HCT116 (cell line): Measurements from ENCODE around the gene SLC38A3. TPM values are rescaled to one million over a fixed set of nuclear protein-coding genes. Genes with fewer than 3 reads are reported as not detected.

Experiments used
- ATAC-seq: fragments of 200-7000 bp; cut with Tn5 transposase; 2 replicates; pipeline ENCODE4 v1.9.1; 2020; ENCODE audit warnings: mild to moderate bottlenecking, moderate library complexity
- BruUV-seq: library from RNA; stranded (reverse); fragments of 400-500 nt; replicated peaks from 2 replicates; lab custom pipeline; 2021; lab: Mats Ljungman, UMichigan
- CTCF ChIA-PET: fragments of 300-600 bp; sonication (Branson Sonifier 250); formaldehyde crosslinking; loops from one replicate; lab custom pipeline; 2021; ENCODE audit warnings: antibody characterized with exemption; lab: Charles Lee
- POLR2A ChIA-PET: fragments of 300-600, 350-600 bp; sonication (Branson Sonifier 250); formaldehyde crosslinking; loops from one replicate; lab custom pipeline; 2021; ENCODE audit warnings: antibody characterized with exemption; lab: Charles Lee
- RAD21 ChIA-PET, 2 experiments: fragments of 300-600 bp; sonication (Branson Sonifier 250); formaldehyde crosslinking; loops; one replicate each; lab custom pipeline; 2023; ENCODE audit warnings: low total read pairs in 2 of 2; ENCODE audit not compliant: uncharacterized antibody in 2 of 2, unreplicated experiment in 2 of 2, low non-redundant PET in 1 of 2; lab: Charles Lee
- DNase-seq: peaks from one replicate; pipeline ENCODE4 v3.0.0-alpha.2; 2010; ENCODE audit warnings: low read depth, low spot score
- H2AFZ ChIP-seq: fragments of 200-600 bp; shearing (Covaris generic), sonication (generic); 2 replicates; pipeline ENCODE4 v1.6.1; 2017; ENCODE audit warnings: low read depth, mixed run types, mixed read lengths, antibody characterized with exemption, low read length; ENCODE audit not compliant: poor library complexity, severe bottlenecking
- H3K27ac ChIP-seq: 2 replicates; pipeline ENCODE4 v1.5.1; 2012; ENCODE audit warnings: low read depth, low read length
- H3K27me3 ChIP-seq: fragments of 200-600 bp; sonication (generic); 2 replicates; pipeline ENCODE4 v1.6.1; 2016; ENCODE audit warnings: mixed run types, low read length, mixed read lengths; ENCODE audit not compliant: insufficient read depth
- H3K36me3 ChIP-seq, 2 experiments: fragments of 200-500 bp in 1 of 2; fragments of 200-600 bp in 1 of 2; sonication (Bioruptor generic) in 1 of 2; sonication (generic) in 1 of 2; 2 replicates each; pipeline versions ENCODE4 v1.5.1 to v1.6.1; 2014 to 2016; ENCODE audit warnings: low read length in 2 of 2, inconsistent platforms in 1 of 2, mixed read lengths in 1 of 2, mixed run types in 1 of 2; ENCODE audit not compliant: insufficient read depth in 2 of 2, control insufficient read depth in 1 of 2
- H3K4me1 ChIP-seq, 2 experiments: fragments of 200-600 bp in 1 of 2; sonication (generic) in 1 of 2; 2 replicates each; pipeline versions ENCODE4 v1.5.1 to v1.6.1; 2012 to 2017; ENCODE audit warnings: low read length in 2 of 2, inconsistent platforms in 1 of 2, mild to moderate bottlenecking in 1 of 2, mixed read lengths in 1 of 2, mixed run types in 1 of 2, moderate library complexity in 1 of 2; ENCODE audit not compliant: insufficient read depth in 2 of 2, control insufficient read depth in 1 of 2
- H3K4me2 ChIP-seq: fragments of 200-600 bp; sonication (generic); 2 replicates; pipeline ENCODE4 v1.6.1; 2017; ENCODE audit warnings: mixed run types, low read length, mixed read lengths
- H3K4me3 ChIP-seq, 2 experiments: fragments of 200-600 bp in 1 of 2; sonication (generic) in 1 of 2; replicated peaks in 1 of 2; 2 replicates each; pipeline ENCODE4 v1.5.1; 2011 to 2016; ENCODE audit warnings: low read length in 2 of 2, control low read depth in 1 of 2, low read depth in 1 of 2, mild to moderate bottlenecking in 1 of 2, mixed read lengths in 1 of 2, mixed run types in 1 of 2
- H3K79me2 ChIP-seq: fragments of 200-600 bp; sonication (generic); 2 replicates; pipeline ENCODE4 v1.6.1; 2017; ENCODE audit warnings: mild to moderate bottlenecking, mixed run types, low read length, moderate library complexity, mixed read lengths; ENCODE audit not compliant: insufficient read depth
- H3K9ac ChIP-seq: fragments of 200-600 bp; sonication (generic); 2 replicates; pipeline ENCODE4 v1.6.1; 2016; ENCODE audit warnings: low read length, mixed read lengths
- H3K9me2 ChIP-seq: fragments of 200-600 bp; sonication (generic), shearing (Covaris generic); 2 replicates; pipeline ENCODE4 v1.6.1; 2017; ENCODE audit warnings: mixed run types, mild to moderate bottlenecking, moderate library complexity; ENCODE audit not compliant: insufficient read depth
- H3K9me3 ChIP-seq, 2 experiments: fragments of 200-500 bp in 1 of 2; fragments of 200-600 bp in 1 of 2; sonication (Bioruptor generic) in 1 of 2; sonication (generic) in 1 of 2; 2 replicates each; pipeline ENCODE4 v1.6.1; 2014 to 2017; ENCODE audit warnings: low read length in 2 of 2, mixed read lengths in 2 of 2, inconsistent platforms in 1 of 2, low read depth in 1 of 2, mild to moderate bottlenecking in 1 of 2, mixed run types in 1 of 2, moderate library complexity in 1 of 2; ENCODE audit not compliant: control insufficient read depth in 1 of 2, insufficient read depth in 1 of 2
- H4K20me1 ChIP-seq: fragments of 200-600 bp; sonication (generic), shearing (Covaris generic); 2 replicates; pipeline ENCODE4 v1.6.1; 2017; ENCODE audit warnings: mixed run types, mild to moderate bottlenecking, moderate library complexity; ENCODE audit not compliant: insufficient read depth
- CBX3 ChIP-seq: IDR thresholded peaks from 2 replicates; pipeline ENCODE4 v1.6.1; 2012; ENCODE audit warnings: low read depth
- CEBPB ChIP-seq: IDR thresholded peaks from 2 replicates; pipeline ENCODE4 v1.6.1; 2012; ENCODE audit warnings: low read depth
- EGR1 ChIP-seq: IDR thresholded peaks from 2 replicates; pipeline ENCODE4 v1.6.1; 2012; ENCODE audit warnings: low read depth
- ELF1 ChIP-seq: IDR thresholded peaks from 2 replicates; pipeline ENCODE4 v1.6.1; 2012; ENCODE audit warnings: low read depth, borderline replicate concordance
- EZH2 ChIP-seq: fragments of 200-600 bp; sonication (generic); IDR thresholded peaks from 2 replicates; pipeline ENCODE4 v1.6.1; 2017; ENCODE audit warnings: antibody characterized with exemption, mixed run types
- EZH2phosphoT487 ChIP-seq: fragments of 200-600 bp; IDR thresholded peaks from 2 replicates; pipeline ENCODE4 v1.6.1; 2018; ENCODE audit warnings: antibody characterized with exemption, borderline replicate concordance
- FOSL1 ChIP-seq: IDR thresholded peaks from 2 replicates; pipeline ENCODE4 v1.6.1; 2012; ENCODE audit warnings: low read depth
- POLR2A ChIP-seq: IDR thresholded peaks from 2 replicates; pipeline ENCODE4 v1.7.0; 2011; ENCODE audit warnings: borderline replicate concordance; ENCODE audit not compliant: insufficient read depth, insufficient read length; ENCODE audit errors: extremely low read depth
- POLR2AphosphoS5 ChIP-seq: IDR thresholded peaks from 2 replicates; pipeline ENCODE4 v1.6.1; 2011; ENCODE audit warnings: mild to moderate bottlenecking, low read depth, low read length, moderate library complexity
- SIN3A ChIP-seq: IDR thresholded peaks from 2 replicates; pipeline ENCODE4 v1.6.1; 2012; ENCODE audit warnings: low read depth
- SP1 ChIP-seq: IDR thresholded peaks from 2 replicates; pipeline ENCODE4 v1.6.1; 2012; ENCODE audit warnings: low read depth
- TCF7L2 ChIP-seq: IDR thresholded peaks from 2 replicates; pipeline ENCODE4 v1.7.0; 2011; ENCODE audit warnings: borderline replicate concordance, inconsistent platforms; ENCODE audit not compliant: insufficient read depth, insufficient read length; ENCODE audit errors: extremely low read depth
- ZFX ChIP-seq: fragments of 450-650 bp; IDR thresholded peaks from 2 replicates; pipeline ENCODE4 v1.6.1; 2017
- intact Hi-C: fragments of 100-400 bp; cut with micrococcal nuclease; formaldehyde crosslinking; loops from 2 replicates; pipeline ENCODE4 v1.10.0; 2022
- total RNA-seq: library from RNA; stranded (reverse); gene quantifications from one replicate; pipeline ENCODE4 v1.2.1, GENCODE V29; 2021; ENCODE audit not compliant: unreplicated experiment
- TF ChIP-seq, protein P1 (sequence below): IDR thresholded peaks from 2 replicates; pipeline ENCODE4 v1.6.1; 2012

SLC38A3 gene
- total RNA-seq, 1 experiment from 2014 or later = 3.1 TPM

DNA sequence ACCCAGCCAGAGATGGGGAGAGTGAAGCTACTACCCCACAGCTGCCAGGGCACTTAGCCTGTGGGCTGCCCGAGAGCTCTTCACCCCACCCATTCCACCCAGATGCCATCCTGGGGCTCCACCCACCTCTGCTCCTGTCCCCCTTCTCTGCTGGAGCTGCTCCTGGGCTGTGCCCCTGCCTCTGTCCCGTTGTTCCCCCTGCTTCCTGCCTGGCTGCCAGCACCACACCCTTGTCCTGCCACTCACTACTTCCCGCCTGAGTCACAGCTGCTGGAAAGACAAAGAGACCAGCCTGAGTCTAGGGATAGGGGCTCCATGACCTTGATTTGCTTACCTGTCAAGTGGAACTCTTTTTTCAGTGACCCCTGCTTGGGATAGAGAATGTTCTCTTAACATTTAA lies 43.3 kb downstream of the SLC38A3 start:
- no peaks in the 10 kb centered on the region for H3K9me2 ChIP-seq
- H3K4me3 ChIP-seq = peak overlapping the region in 1 of 2 experiments; percentile 42; a peak in 3 of 4 replicates
- peaks cover 38 to 95% of the 10 kb centered on the region in 2 experiments for H3K4me1 ChIP-seq
- H4K20me1 ChIP-seq = no peaks in the 10 kb centered on the region
- TF ChIP-seq EZH2 (no peak), SP1 (no peak), EZH2phosphoT487 (no peak), FOSL1 (no peak), POLR2A (no peak), TCF7L2 (no peak), CEBPB (no peak), ZFX (no peak), ELF1 (no peak), POLR2AphosphoS5 (no peak; the same call in 1 of the 2 replicates), EGR1 (no peak), SIN3A (no peak), CBX3 (no peak)
- TF ChIP-seq, protein P1, sequence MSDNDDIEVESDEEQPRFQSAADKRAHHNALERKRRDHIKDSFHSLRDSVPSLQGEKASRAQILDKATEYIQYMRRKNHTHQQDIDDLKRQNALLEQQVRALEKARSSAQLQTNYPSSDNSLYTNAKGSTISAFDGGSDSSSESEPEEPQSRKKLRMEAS = no peak
- H3K36me3 ChIP-seq = peaks cover 0 to 3% of the 10 kb centered on the region in 2 experiments; a peak in 1 of 4 replicates
- no peak overlapping the region for H2AFZ ChIP-seq
- ChIA-PET CTCF (interaction anchor here (1.0 to 4.7 kb wide), 3 partner anchors 11 to 54 kb away, joined by 3 to 46 read pairs (median 3); no protein-coding TSS in a partner anchor), POLR2A (interaction anchor here (0.9 to 2.7 kb wide), 3 partner anchors 12 to 43 kb away, joined by 3 to 34 read pairs (median 5); partner anchors contain the start of genes GNAI2 and IFRD2), RAD21 (no interaction called here)
- H3K27me3 ChIP-seq = no peaks in the 10 kb centered on the region
- H3K79me2 ChIP-seq = peaks cover 84% of the 10 kb centered on the region
- H3K9me3 ChIP-seq = no peaks in the 10 kb centered on the region
- no TSS peak for BruUV-seq
- intact Hi-C loops = no loop called here
- DNase-seq (no peak), ATAC-seq (no peak)
- H3K4me2 ChIP-seq = peak overlapping the region; percentile 93
- H3K9ac ChIP-seq = peak overlapping the region; percentile 77
- H3K27ac ChIP-seq = peak overlapping the region; percentile 86
